IPS DF 19.7 (cell line): ENCODE measurements around the gene TNPO1.
A peak's percentile ranks its signal among the peaks of the same experiment; 100 is the strongest.
"Not testable (repeated sequence)": the region's sequence is repeated elsewhere in the genome, so short reads cannot be mapped to it uniquely, and the experiment has no call there.

Source experiments
- DNase-seq: peaks from one replicate; pipeline ENCODE4 v3.0.0-alpha.2; 2013; ENCODE audit warnings: low read depth, low spot score

The TNPO1 gene

GRCh38 chr5:72816284-72817075 is at the start of gene TNPO1:
TSS of gene TNPO1 (plus strand) at chr5:72816661. CDS start at chr5:72816738, 77 bp downstream.
- DNase-seq, result peak; percentile 63

- peak; percentile 5 for DNase-seq
These were observed 49.0 kb upstream of the TNPO1 start for GRCh38 chr5:72767289-72768010.

GRCh38 chr5:72770266-72770665 is 46.2 kb upstream of the TNPO1 start:
- DNase-seq, result no peak

GRCh38 chr5:72776684-72777083 is 39.8 kb upstream of the TNPO1 start:
- DNase-seq, result no peak

- no peak for DNase-seq
These were observed 36.9 kb upstream of the TNPO1 start for GRCh38 chr5:72779520-72779919.

- no peak for DNase-seq
These were observed 33.1 kb upstream of the TNPO1 start for GRCh38 chr5:72783354-72783753.

GRCh38 chr5:72784129-72784528 is 32.3 kb upstream of the TNPO1 start:
- DNase-seq, result no peak

- no peak for DNase-seq
These were observed 30.7 kb upstream of the TNPO1 start for GRCh38 chr5:72785801-72786200.

GRCh38 chr5:72786676-72787075 is 29.8 kb upstream of the TNPO1 start:
- no peak for DNase-seq

- no peak for DNase-seq
These were observed 27.5 kb upstream of the TNPO1 start for GRCh38 chr5:72788866-72789505.

GRCh38 chr5:72790186-72790585 is 26.3 kb upstream of the TNPO1 start:
- DNase-seq, result no peak

GRCh38 chr5:72792662-72793061 is 23.8 kb upstream of the TNPO1 start:
- not testable (repeated sequence) for DNase-seq

GRCh38 chr5:72796001-72796400 is 20.5 kb upstream of the TNPO1 start:
- DNase-seq, result no peak

- DNase-seq, result no peak
These were observed 16.7 kb upstream of the TNPO1 start for GRCh38 chr5:72799721-72800120.

GRCh38 chr5:72808637-72809036 is 7.8 kb upstream of the TNPO1 start:
- not testable (repeated sequence) for DNase-seq

GRCh38 chr5:72811849-72812248 is 4.6 kb upstream of the TNPO1 start:
- no peak for DNase-seq

GRCh38 chr5:72812488-72812887 is 4.0 kb upstream of the TNPO1 start:
- no peak for DNase-seq

- DNase-seq, result no peak
These were observed 2.4 kb upstream of the TNPO1 start for GRCh38 chr5:72814104-72814503.

- no peak for DNase-seq
These were observed 1.6 kb upstream of the TNPO1 start for GRCh38 chr5:72814864-72815263.

- DNase-seq, result no peak
These were observed 729 bp upstream of the TNPO1 start for GRCh38 chr5:72815580-72816283.

- DNase-seq, result no peak
These were observed 618 bp downstream of the TNPO1 start for GRCh38 chr5:72817076-72817481.
